Left ventricle myocardium inferior (tissue), 1 donor: ENCODE measurements around the gene ST6GALNAC5. TPM values are rescaled to one million over a fixed set of nuclear protein-coding genes. Genes with fewer than 3 reads are reported as not detected.

Experiments
- DNase-seq: peaks from one replicate; pipeline ENCODE4 v3.0.0-alpha.2; 2020
- H3K27ac ChIP-seq: fragments of 200-600 bp; replicated peaks from 2 replicates; pipeline ENCODE4 v1.8.0; 2021
- H3K27me3 ChIP-seq: fragments of 200-600 bp; 2 replicates; pipeline ENCODE4 v1.8.0; 2021; ENCODE audit warnings: low read depth
- H3K36me3 ChIP-seq: fragments of 200-600 bp; 2 replicates; pipeline ENCODE4 v1.8.0; 2021
- H3K4me1 ChIP-seq: fragments of 200-600 bp; 2 replicates; pipeline ENCODE4 v1.8.0; 2021
- H3K4me3 ChIP-seq: fragments of 200-600 bp; 2 replicates; pipeline ENCODE4 v1.8.0; 2021; ENCODE audit warnings: mild to moderate bottlenecking, moderate library complexity
- H3K9me3 ChIP-seq: fragments of 200-600 bp; replicated peaks from 2 replicates; pipeline ENCODE4 v1.8.0; 2021
- intact Hi-C: fragments of 100-400 bp; cut with micrococcal nuclease; formaldehyde crosslinking; loops from one replicate; pipeline ENCODE4 v1.11.0; 2022
- total RNA-seq: library from RNA; stranded (reverse); fragmentation: NEBNext Ultra II Directional; extraction: Animal tissue kit (Norgen Biotek cat#: 25700); gene quantifications from one replicate; pipeline ENCODE4 v1.2.1, GENCODE V29; 2021
- TF ChIP-seq, protein P1 (sequence below): fragments of 200-600 bp; IDR thresholded peaks from 2 replicates; pipeline ENCODE4 v1.8.0; 2021; ENCODE audit warnings: antibody characterized with exemption, mild to moderate bottlenecking, borderline replicate concordance
- donor health status: DM: no; HTN: yes; CAD: no; lungs with severe emphysema.

The ST6GALNAC5 gene
- total RNA-seq, 1 donor from 2014 or later, result 0.41 TPM

DNA sequence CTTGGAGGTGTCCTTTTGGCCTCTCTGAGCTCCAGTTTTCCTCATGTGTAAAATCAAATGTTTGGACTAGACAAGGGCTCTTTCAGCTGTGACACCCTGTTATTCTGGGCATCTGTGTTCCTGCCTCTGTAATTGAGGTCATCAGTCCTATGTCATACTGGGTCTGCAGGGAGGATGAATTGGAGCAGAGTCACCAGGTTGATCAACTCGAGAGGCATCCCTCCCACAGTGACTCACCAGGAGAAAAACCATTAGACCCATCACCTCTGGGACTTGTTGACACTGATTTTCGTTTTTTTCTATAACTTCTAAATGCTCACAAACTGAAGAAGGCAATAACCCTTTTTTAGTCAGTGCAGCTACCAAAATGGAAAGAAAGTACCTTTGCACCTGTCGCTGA is 82.2 kb downstream of the ST6GALNAC5 start:
- no peaks in the 10 kb centered on the region for H3K9me3 ChIP-seq
- intact Hi-C loops, result no loop called here
- TF ChIP-seq, protein P1, sequence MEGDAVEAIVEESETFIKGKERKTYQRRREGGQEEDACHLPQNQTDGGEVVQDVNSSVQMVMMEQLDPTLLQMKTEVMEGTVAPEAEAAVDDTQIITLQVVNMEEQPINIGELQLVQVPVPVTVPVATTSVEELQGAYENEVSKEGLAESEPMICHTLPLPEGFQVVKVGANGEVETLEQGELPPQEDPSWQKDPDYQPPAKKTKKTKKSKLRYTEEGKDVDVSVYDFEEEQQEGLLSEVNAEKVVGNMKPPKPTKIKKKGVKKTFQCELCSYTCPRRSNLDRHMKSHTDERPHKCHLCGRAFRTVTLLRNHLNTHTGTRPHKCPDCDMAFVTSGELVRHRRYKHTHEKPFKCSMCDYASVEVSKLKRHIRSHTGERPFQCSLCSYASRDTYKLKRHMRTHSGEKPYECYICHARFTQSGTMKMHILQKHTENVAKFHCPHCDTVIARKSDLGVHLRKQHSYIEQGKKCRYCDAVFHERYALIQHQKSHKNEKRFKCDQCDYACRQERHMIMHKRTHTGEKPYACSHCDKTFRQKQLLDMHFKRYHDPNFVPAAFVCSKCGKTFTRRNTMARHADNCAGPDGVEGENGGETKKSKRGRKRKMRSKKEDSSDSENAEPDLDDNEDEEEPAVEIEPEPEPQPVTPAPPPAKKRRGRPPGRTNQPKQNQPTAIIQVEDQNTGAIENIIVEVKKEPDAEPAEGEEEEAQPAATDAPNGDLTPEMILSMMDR, result no peak

DNA sequence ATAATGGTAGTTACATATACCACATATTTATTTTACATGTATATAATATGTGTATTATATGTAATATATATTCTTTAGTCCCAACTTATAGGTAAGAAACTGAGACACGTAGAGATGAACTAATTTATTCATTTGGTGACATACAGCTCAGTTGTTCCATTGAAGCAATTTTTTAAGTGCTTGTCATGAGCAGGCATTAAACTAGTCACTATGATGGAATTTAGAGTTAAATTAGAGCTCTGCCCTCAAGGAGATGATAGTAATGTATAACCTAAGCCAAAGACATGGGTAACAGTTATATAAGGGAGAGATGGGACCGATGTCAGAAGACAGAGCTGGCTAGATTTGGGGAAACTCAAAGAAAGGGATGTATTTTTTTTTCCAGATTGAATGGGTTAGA is 83.0 kb downstream of the ST6GALNAC5 start:
- TF ChIP-seq, protein P1, result no peak
- Histone ChIP-seq H3K4me1 (no peaks in the 10 kb centered on the region), H3K9me3 (no peaks in the 10 kb centered on the region), H3K27ac (no peak overlapping the region), H3K36me3 (no peaks in the 10 kb centered on the region), H3K27me3 (no peaks in the 10 kb centered on the region), H3K4me3 (no peak overlapping the region)
- intact Hi-C loops, result no loop called here
- no peak for DNase-seq

More for the DNA sequence above, 82.2 kb downstream of the ST6GALNAC5 start:
- Histone ChIP-seq H3K36me3 (no peaks in the 10 kb centered on the region), H3K4me1 (no peaks in the 10 kb centered on the region), H3K27ac (no peak overlapping the region), H3K27me3 (no peaks in the 10 kb centered on the region), H3K4me3 (no peak overlapping the region)
- no peak for DNase-seq

DNA sequence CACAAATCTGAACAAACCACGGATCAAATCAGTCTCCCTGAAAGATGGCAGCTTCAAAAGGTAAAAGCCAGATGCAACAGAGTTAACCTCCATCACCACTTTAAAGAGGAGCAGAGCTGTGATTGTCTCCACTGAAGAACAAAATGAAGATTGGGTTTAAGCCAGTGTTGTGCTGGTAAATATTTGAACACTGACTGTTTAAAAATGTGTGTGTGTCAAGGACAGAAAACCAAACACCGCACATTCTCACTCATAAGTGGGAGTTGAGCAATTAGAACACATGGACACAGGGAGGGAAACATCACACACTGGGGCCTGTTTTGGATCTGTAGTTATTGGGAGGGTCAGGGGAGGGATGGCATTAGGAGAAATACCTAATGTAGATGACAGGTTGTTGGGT is 83.9 kb downstream of the ST6GALNAC5 start:
- H3K4me3 ChIP-seq, result no peak overlapping the region
- no peak overlapping the region for H3K27ac ChIP-seq
- no peak for DNase-seq
- intact Hi-C loops, result no loop called here
- no peaks in the 10 kb centered on the region for H3K4me1 ChIP-seq
- no peaks in the 10 kb centered on the region for H3K9me3 ChIP-seq
- no peaks in the 10 kb centered on the region for H3K27me3 ChIP-seq
- H3K36me3 ChIP-seq, result no peaks in the 10 kb centered on the region
- TF ChIP-seq, protein P1, result no peak

DNA sequence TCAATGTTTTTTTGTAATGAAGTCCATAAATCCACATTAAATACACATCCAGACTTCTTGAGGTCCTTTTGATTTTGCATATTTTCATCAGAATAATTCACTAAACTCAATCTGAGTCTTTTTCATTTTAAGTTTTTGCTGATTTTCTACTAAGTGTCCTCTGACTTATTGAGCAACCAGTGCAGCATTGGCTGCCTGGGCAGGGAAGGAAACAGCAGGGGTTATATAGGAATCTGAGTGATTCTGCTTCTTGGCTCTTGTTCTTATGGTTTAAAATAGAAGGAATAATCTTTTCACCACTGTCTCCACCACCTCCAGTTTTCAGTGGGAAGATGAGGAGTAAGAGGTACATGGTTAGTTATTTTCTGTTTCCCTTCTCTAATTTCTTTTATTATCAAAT is 88.4 kb downstream of the ST6GALNAC5 start:
- TF ChIP-seq, protein P1, result no peak
- H3K27me3 ChIP-seq, result no peaks in the 10 kb centered on the region
- no peaks in the 10 kb centered on the region for H3K36me3 ChIP-seq
- DNase-seq, result no peak
- no peak overlapping the region for H3K4me3 ChIP-seq
- no peaks in the 10 kb centered on the region for H3K4me1 ChIP-seq
- no peaks in the 10 kb centered on the region for H3K9me3 ChIP-seq
- no peak overlapping the region for H3K27ac ChIP-seq
- intact Hi-C loops, result no loop called here

DNA sequence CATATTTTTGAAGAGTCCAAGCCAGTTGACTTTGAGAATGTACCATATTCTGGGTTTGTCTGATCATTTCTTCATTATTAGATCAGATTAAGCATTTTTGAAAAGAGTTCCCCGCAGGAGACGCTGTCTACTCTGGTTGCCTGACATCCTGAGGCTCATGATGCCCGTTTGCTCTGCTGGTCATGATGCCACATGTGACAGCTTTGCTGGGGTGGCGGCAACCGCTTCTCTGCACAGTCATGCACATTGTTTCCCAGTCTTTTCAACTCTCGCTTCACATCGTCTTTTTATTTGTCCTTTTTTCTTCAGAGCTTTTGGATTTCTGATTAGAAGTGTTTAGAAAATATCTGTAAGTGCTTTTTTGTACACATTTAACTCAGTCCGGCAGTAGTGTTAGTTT is 90.7 kb downstream of the ST6GALNAC5 start:
- TF ChIP-seq, protein P1, result no peak
- H3K9me3 ChIP-seq, result no peaks in the 10 kb centered on the region
- H3K4me3 ChIP-seq, result no peak overlapping the region
- DNase-seq, result no peak
- H3K36me3 ChIP-seq, result no peaks in the 10 kb centered on the region
- no peaks in the 10 kb centered on the region for H3K4me1 ChIP-seq
- intact Hi-C loops, result no loop called here
- no peak overlapping the region for H3K27ac ChIP-seq
- no peaks in the 10 kb centered on the region for H3K27me3 ChIP-seq

DNA sequence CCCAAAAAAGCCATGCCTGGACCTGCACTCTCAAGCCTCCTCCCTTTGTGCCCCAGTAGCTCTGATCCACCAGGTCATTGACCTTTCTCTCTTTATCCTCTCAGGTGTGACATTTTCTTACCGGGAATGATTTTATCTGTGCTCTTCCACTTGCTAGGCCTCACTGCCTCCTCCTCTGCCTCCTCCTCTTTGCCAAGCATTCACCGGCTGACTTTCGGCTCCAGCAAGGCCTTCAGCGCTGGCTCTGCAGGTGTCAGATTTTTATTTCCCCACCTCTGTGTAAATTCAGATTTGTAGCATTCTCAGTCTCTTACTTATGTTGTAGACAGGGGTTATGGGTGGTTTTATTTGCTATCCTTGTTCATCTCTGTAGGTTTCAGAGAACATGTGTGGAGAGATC is 91.5 kb downstream of the ST6GALNAC5 start:
- Histone ChIP-seq H3K9me3 (peaks cover 7% of the 10 kb centered on the region), H3K4me1 (no peaks in the 10 kb centered on the region), H3K36me3 (no peaks in the 10 kb centered on the region), H3K27me3 (no peaks in the 10 kb centered on the region), H3K4me3 (no peak overlapping the region), H3K27ac (no peak overlapping the region)
- intact Hi-C loops, result no loop called here
- TF ChIP-seq, protein P1, result no peak
- no peak for DNase-seq
